ENCODE results near the gene PLCG2.

DNA sequence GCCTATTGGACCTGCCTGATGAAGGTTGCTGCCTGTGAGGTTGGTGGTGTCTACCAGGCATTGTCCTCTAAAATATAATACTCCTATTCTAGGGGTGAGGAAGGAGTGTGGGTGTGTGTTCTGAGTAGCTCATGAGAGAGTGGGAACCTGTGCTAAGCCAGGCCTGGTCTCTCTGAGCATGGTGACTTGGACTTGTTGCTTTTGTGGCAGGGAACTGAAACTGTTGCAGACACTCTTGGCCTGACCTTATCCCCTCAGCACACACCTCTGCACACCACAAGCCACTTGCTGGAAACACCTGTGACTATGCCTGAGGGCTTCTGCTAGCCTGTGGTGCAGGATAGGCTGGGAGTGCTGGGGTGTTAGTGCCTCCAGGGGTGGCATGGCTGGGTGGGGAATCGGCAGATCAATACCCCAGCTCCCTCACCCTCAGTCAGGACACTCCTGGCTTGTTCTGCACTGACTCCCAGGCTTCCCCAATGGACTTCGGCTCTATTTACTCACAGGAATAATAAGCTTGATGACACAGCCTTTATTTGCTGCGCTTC lies 29.9 kb downstream of the PLCG2 start:
- TF ChIP-seq TCF4 (CRISPR knock-in tag; IDR thresholded peaks at IDR 0.05; ENCODE audit: borderline replicate concordance) (no peak), ZFP3 (CRISPR knock-in tag; IDR thresholded peaks at IDR 0.05) (no peak), ARNTL (CRISPR knock-in tag; IDR thresholded peaks at IDR 0.05; ENCODE audit: borderline replicate concordance, low read depth) (no peak), PPARA (CRISPR knock-in tag; IDR thresholded peaks at IDR 0.05; ENCODE audit: borderline replicate concordance) (no peak), ZFP30 (CRISPR knock-in tag; IDR thresholded peaks at IDR 0.05) (no peak), GLIS3 (CRISPR knock-in tag; IDR thresholded peaks at IDR 0.05) (no peak), BACH2 (CRISPR knock-in tag; IDR thresholded peaks at IDR 0.05; ENCODE audit: borderline replicate concordance) (no peak)
- TF ChIP-seq, protein P1, sequence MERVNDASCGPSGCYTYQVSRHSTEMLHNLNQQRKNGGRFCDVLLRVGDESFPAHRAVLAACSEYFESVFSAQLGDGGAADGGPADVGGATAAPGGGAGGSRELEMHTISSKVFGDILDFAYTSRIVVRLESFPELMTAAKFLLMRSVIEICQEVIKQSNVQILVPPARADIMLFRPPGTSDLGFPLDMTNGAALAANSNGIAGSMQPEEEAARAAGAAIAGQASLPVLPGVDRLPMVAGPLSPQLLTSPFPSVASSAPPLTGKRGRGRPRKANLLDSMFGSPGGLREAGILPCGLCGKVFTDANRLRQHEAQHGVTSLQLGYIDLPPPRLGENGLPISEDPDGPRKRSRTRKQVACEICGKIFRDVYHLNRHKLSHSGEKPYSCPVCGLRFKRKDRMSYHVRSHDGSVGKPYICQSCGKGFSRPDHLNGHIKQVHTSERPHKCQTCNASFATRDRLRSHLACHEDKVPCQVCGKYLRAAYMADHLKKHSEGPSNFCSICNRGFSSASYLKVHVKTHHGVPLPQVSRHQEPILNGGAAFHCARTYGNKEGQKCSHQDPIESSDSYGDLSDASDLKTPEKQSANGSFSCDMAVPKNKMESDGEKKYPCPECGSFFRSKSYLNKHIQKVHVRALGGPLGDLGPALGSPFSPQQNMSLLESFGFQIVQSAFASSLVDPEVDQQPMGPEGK (CRISPR knock-in tag; IDR thresholded peaks at IDR 0.05; ENCODE audit: borderline replicate concordance): no peak
- TF ChIP-seq, protein P2, sequence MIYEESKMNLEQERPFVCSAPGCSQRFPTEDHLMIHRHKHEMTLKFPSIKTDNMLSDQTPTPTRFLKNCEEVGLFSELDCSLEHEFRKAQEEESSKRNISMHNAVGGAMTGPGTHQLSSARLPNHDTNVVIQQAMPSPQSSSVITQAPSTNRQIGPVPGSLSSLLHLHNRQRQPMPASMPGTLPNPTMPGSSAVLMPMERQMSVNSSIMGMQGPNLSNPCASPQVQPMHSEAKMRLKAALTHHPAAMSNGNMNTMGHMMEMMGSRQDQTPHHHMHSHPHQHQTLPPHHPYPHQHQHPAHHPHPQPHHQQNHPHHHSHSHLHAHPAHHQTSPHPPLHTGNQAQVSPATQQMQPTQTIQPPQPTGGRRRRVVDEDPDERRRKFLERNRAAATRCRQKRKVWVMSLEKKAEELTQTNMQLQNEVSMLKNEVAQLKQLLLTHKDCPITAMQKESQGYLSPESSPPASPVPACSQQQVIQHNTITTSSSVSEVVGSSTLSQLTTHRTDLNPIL (CRISPR knock-in tag; IDR thresholded peaks at IDR 0.05; ENCODE audit: low read depth): no peak
